ENCODE results near the gene SRCIN1. TPM values are rescaled to one million over a fixed set of nuclear protein-coding genes. Genes with fewer than 3 reads are reported as not detected.

Gene SRCIN1
- polyA plus RNA-seq, 1 experiment = not detected

DNA sequence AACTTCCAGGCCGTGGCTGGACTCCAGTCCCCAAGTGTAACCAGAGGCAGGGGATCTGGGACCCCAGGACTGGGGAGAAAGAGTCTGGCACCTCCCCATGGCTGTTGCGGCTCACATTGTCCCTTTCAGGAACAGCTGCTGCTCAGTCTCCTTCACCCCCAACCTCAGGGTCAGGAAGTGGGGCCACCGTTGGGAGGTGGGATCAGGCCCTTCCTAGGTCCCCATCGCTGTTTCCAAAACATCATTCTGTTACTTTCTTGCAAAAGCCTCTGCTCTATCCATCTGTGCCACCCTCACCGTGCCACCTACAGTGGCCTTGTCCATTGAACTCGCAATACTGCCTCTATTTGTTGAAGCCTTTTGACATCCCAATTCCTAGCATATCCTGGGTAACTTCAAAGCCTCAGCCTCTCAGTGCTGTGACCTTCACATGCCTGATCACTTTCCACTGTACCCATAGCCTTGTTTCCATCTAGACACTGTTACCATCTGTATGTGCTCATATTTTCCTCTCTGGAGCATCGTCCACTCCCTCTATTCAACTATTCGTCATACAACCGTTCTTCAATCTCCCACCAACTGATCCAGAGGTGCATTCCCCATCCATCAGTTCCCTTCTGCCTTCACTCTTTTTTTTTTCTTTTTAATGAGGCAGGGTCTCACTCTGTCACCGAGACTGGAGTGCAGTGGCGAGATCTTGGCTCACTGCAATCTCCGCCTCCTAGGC is 15.0 kb upstream of the SRCIN1 start:
- TF ChIP-seq CTCF (IDR thresholded peaks at IDR 0.05; ENCODE audit: low read depth, low read length) = no peak
- Histone ChIP-seq H3K27me3 (ENCODE audit: control insufficient read depth, insufficient read depth, low read length) (peaks cover 48% of the 10 kb centered on the region), H3K4me3 (ENCODE audit: low read depth, low read length) (no peak overlapping the region), H3K27ac (ENCODE audit: low read depth, low read length) (no peak overlapping the region), H3K9me3 (ENCODE audit: control insufficient read depth, insufficient read depth, low read length) (no peaks in the 10 kb centered on the region)
- ChIA-PET POLR2A (no interaction called here), CTCF (interaction anchor here (1.0 kb wide), 1 partner anchor 36 kb away, joined by 3 read pairs; no protein-coding TSS in a partner anchor)
- DNase-seq (ENCODE audit: low read depth, low spot score) = no peak

DNA sequence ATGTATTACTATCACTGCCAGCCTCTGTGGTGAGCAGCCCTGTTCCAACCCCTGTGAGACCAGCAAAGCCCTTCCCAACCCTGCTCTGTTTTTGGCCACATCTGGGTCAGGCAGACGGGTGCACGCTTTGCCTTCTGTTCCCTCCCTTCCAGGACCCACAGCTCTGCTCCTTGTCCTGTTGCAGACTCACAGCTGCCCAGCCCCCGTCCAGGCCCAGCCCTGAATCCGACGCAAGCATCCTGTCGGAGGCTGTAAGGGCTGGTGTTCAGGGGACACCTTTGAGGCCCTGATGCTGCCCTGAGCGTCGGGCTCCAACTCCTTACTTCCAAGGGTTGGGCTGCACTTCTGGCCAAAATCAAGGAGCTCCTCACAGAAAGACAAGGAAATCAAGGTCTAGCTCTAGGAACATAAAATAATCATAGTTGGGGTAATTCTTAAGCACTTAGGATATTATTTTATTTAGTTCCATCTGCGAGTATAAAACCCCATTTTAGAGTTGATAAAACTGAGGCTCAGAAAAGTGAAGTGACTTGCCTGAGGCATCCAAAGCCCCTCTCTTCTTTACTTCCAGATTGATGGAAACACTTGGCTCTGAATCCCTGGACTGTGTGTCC is 14.3 kb upstream of the SRCIN1 start:
- H3K9me3 ChIP-seq (ENCODE audit: control insufficient read depth, insufficient read depth, low read length) = no peaks in the 10 kb centered on the region
- peaks cover 49% of the 10 kb centered on the region for H3K27me3 ChIP-seq (ENCODE audit: control insufficient read depth, insufficient read depth, low read length)
- no peak overlapping the region for H3K27ac ChIP-seq (ENCODE audit: low read depth, low read length)
- DNase-seq (ENCODE audit: low read depth, low spot score) = no peak
- CTCF ChIA-PET = interaction anchor here (1.0 kb wide), 1 partner anchor 35 kb away, joined by 3 read pairs; no protein-coding TSS in a partner anchor
- H3K4me3 ChIP-seq (ENCODE audit: low read depth, low read length) = no peak overlapping the region
- POLR2A ChIA-PET = no interaction called here
- TF ChIP-seq CTCF (IDR thresholded peaks at IDR 0.05; ENCODE audit: low read depth, low read length) = no peak

- Histone ChIP-seq H3K9me3 (ENCODE audit: control insufficient read depth, insufficient read depth, low read length) (no peaks in the 10 kb centered on the region), H3K27me3 (ENCODE audit: control insufficient read depth, insufficient read depth, low read length) (peaks cover 53% of the 10 kb centered on the region), H3K4me3 (ENCODE audit: low read depth, low read length) (no peak overlapping the region), H3K27ac (ENCODE audit: low read depth, low read length) (no peak overlapping the region)
- ChIA-PET CTCF (interaction anchor here (4.2 kb wide), 1 partner anchor 61 kb away, joined by 16 read pairs; no protein-coding TSS in a partner anchor), POLR2A (no interaction called here)
- no peak for DNase-seq (ENCODE audit: low read depth, low spot score)
- TF ChIP-seq CTCF (IDR thresholded peaks at IDR 0.05; ENCODE audit: low read depth, low read length) = no peak
Measured at GRCh38 chr17:38619451-38619795, 13.7 kb upstream of the SRCIN1 start.

- no peak for TF ChIP-seq CTCF (IDR thresholded peaks at IDR 0.05; ENCODE audit: low read depth, low read length)
- CTCF ChIA-PET = interaction anchor here (4.2 kb wide), 1 partner anchor 60 kb away, joined by 16 read pairs; no protein-coding TSS in a partner anchor
Measured at GRCh38 chr17:38617967-38618760, 12.4 kb upstream of the SRCIN1 start.

More at GRCh38 chr17:38617967-38618760, 12.4 kb upstream of the SRCIN1 start:
- Histone ChIP-seq H3K9me3 (ENCODE audit: control insufficient read depth, insufficient read depth, low read length) (no peaks in the 10 kb centered on the region), H3K27ac (ENCODE audit: low read depth, low read length) (no peak overlapping the region), H3K4me3 (ENCODE audit: low read depth, low read length) (no peak overlapping the region), H3K27me3 (ENCODE audit: control insufficient read depth, insufficient read depth, low read length) (peaks cover 60% of the 10 kb centered on the region)
- POLR2A ChIA-PET = no interaction called here
- no peak for DNase-seq (ENCODE audit: low read depth, low spot score)

Measured in AG04450 (cell line).